A549 (cell line): ENCODE results near the gene TXNDC9. TPM values are rescaled to one million over a fixed set of nuclear protein-coding genes. Genes with fewer than 3 reads are reported as not detected.

ENCODE experiments used
- ATAC-seq, 2 experiments: fragments of 200-7000 bp in 1 of 2; fragments of >200 bp in 1 of 2; cut with Nextera tagmentation in 1 of 2; cut with Tn5 transposase in 1 of 2; 3 replicates each; pipeline versions ENCODE4 v1.8.0 to v1.9.1; 2018 to 2020; ENCODE audit warnings: mild to moderate bottlenecking in 1 of 2, moderate library complexity in 1 of 2
- CTCF ChIA-PET: fragments of 300-600 bp; sonication (Branson Sonifier 250); formaldehyde crosslinking; extraction: SDS; loops from one replicate; lab custom pipeline; 2021; ENCODE audit warnings: antibody characterized with exemption, inconsistent platforms; lab: Yijun Ruan, JAX
- POLR2A ChIA-PET: fragments of 350-600 bp; formaldehyde crosslinking; extraction: SDS; loops from one replicate; lab custom pipeline; 2021; ENCODE audit warnings: antibody characterized with exemption, inconsistent platforms; lab: Yijun Ruan, JAX
- DNase-seq, 2 experiments: peaks; one replicate each; pipeline versions ENCODE4 v3.0.0 to v3.0.0-alpha.2; 2011 to 2016; ENCODE audit warnings: low read depth in 1 of 2, low spot score in 1 of 2
- FAIRE-seq: peaks from 2 replicates; lab custom pipeline; 2011; peaks lifted over from hg19 to GRCh38; lab: Jason Lieb, UNC
- H3K27ac ChIP-seq, 2 experiments: fragments of >200 bp; sonication (Bioruptor Twin); formaldehyde crosslinking; 3 replicates each; pipeline ENCODE4 v1.5.1; 2016 to 2017
- H3K4me1 ChIP-seq: fragments of >200 bp; sonication (Bioruptor Twin); formaldehyde crosslinking; 3 replicates; pipeline ENCODE4 v1.6.1; 2016
- H3K4me2 ChIP-seq: fragments of >200 bp; sonication (Bioruptor Twin); formaldehyde crosslinking; 3 replicates; pipeline ENCODE4 v1.6.1; 2016
- H3K4me3 ChIP-seq: fragments of >200 bp; sonication (Bioruptor Twin); formaldehyde crosslinking; 3 replicates; pipeline ENCODE4 v1.5.1; 2016
- H3K9me3 ChIP-seq: fragments of >200 bp; sonication (Bioruptor Twin); formaldehyde crosslinking; 3 replicates; pipeline ENCODE4 v1.6.1; 2016
- CBX2 ChIP-seq: fragments of 200-600 bp; sonication (generic); IDR thresholded peaks from 2 replicates; pipeline ENCODE4 v1.6.1; 2016; ENCODE audit warnings: low read depth, mild to moderate bottlenecking, borderline replicate concordance
- CEBPB ChIP-seq, 2 experiments: fragments of >200 bp in 1 of 2; sonication (Bioruptor Twin) in 1 of 2; formaldehyde crosslinking in 1 of 2; IDR thresholded peaks; 2 replicates each; pipeline ENCODE4 v1.6.1; 2012 to 2016
- CHD2 ChIP-seq: fragments of 150-350 bp; IDR thresholded peaks from 2 replicates; pipeline ENCODE4 v1.6.1; 2014; ENCODE audit warnings: low read length; ENCODE audit not compliant: partially characterized antibody
- CHD4 ChIP-seq: fragments of 200-600 bp; sonication (generic); IDR thresholded peaks from 2 replicates; pipeline ENCODE4 v1.6.1; 2016; ENCODE audit warnings: antibody characterized with exemption, mild to moderate bottlenecking, borderline replicate concordance
- HDAC2 ChIP-seq: fragments of 200-600 bp; sonication (generic); IDR thresholded peaks from 2 replicates; pipeline ENCODE4 v1.6.1; 2016
- HOXA7 ChIP-seq: fragments of 250-450 bp; sonication (Bioruptor Pico); IDR thresholded peaks from 2 replicates; pipeline ENCODE4 v1.5.0; 2020; ENCODE audit warnings: mild to moderate bottlenecking, moderate library complexity
- JUN ChIP-seq, 2 experiments: fragments of >200 bp; sonication (Bioruptor Twin); formaldehyde crosslinking; IDR thresholded peaks; 2 replicates in 1 of 2; 3 replicates in 1 of 2; pipeline ENCODE4 v1.6.1; 2016 to 2017
- KDM5A ChIP-seq: fragments of 200-600 bp; sonication (generic); IDR thresholded peaks from 2 replicates; pipeline ENCODE4 v1.6.1; 2016; ENCODE audit warnings: antibody characterized with exemption, mild to moderate bottlenecking
- MAFK ChIP-seq: fragments of 450-650 bp; IDR thresholded peaks from 2 replicates; pipeline ENCODE4 v1.6.1; 2014; ENCODE audit not compliant: partially characterized antibody
- MAZ ChIP-seq: fragments of 150-350 bp; IDR thresholded peaks from 2 replicates; pipeline ENCODE4 v1.6.1; 2014; ENCODE audit warnings: antibody characterized with exemption, low read depth, low read length, borderline replicate concordance
- NPAS2 ChIP-seq: fragments of 250-450 bp; sonication (Bioruptor Pico); IDR thresholded peaks from 2 replicates; pipeline ENCODE4 v1.8.0; 2022; ENCODE audit warnings: mild to moderate bottlenecking, moderate library complexity, borderline replicate concordance
- POLR2A ChIP-seq: IDR thresholded peaks from 2 replicates; pipeline ENCODE4 v1.6.1; 2012; ENCODE audit warnings: mild to moderate bottlenecking, low read length
- RARB ChIP-seq: fragments of 250-450 bp; sonication (Bioruptor Pico); IDR thresholded peaks from 2 replicates; pipeline ENCODE4 v1.8.0; 2021; ENCODE audit warnings: mild to moderate bottlenecking, moderate library complexity
- RCOR1 ChIP-seq: fragments of 150-350 bp; IDR thresholded peaks from 2 replicates; pipeline ENCODE4 v1.6.1; 2014; ENCODE audit warnings: antibody characterized with exemption, low read length, low read depth
- SMC3 ChIP-seq: fragments of >200 bp; sonication (Bioruptor Twin); formaldehyde crosslinking; IDR thresholded peaks from 3 replicates; pipeline ENCODE4 v1.6.1; 2018; ENCODE audit warnings: inconsistent platforms
- SREBF2 ChIP-seq: fragments of 450-650 bp; IDR thresholded peaks from 2 replicates; pipeline ENCODE4 v1.6.1; 2014; ENCODE audit warnings: mild to moderate bottlenecking, moderate library complexity
- ZFP36 ChIP-seq: fragments of 450-650 bp; IDR thresholded peaks from 2 replicates; pipeline ENCODE4 v1.6.1; 2014; ENCODE audit warnings: borderline replicate concordance; ENCODE audit not compliant: partially characterized antibody
- WGBS: methylation state at CpG from one replicate; pipeline ENCODE4 v1.1.6; 2017; ENCODE audit errors: missing lambda C conversion rate; 5-methylcytosine and 5-hydroxymethylcytosine counted together
- polyA plus RNA-seq, 4 experiments: library from polyadenylated mRNA; depleted of rRNA in 3 of 4; stranded (reverse); fragments of >200 nt; fragmentation: RNase III in 1 of 4; extraction: RNeasy Plus Mini Kit Qiagen cat#74134 plus additional on column Dnase treatment in 1 of 4; gene quantifications; 2 replicates in 3 of 4; 3 replicates in 1 of 4; pipeline ENCODE4 v1.2.3, GENCODE V29; 2011 to 2017
- TF ChIP-seq, protein P1 (sequence below): fragments of >200 bp; sonication (Bioruptor Twin); formaldehyde crosslinking; IDR thresholded peaks from 3 replicates; pipeline ENCODE4 v1.5.1; 2016
- TF ChIP-seq, protein P2 (sequence below): fragments of 250-450 bp; sonication (Bioruptor Pico); IDR thresholded peaks from 2 replicates; pipeline ENCODE4 v1.5.0; 2021; ENCODE audit warnings: mild to moderate bottlenecking, moderate library complexity, borderline replicate concordance
- TF ChIP-seq, protein P3 (sequence below): fragments of 150-350 bp; IDR thresholded peaks from 2 replicates; pipeline ENCODE4 v1.6.1; 2014; ENCODE audit warnings: low read depth, mild to moderate bottlenecking, low read length
- TF ChIP-seq, protein P4 (sequence below): IDR thresholded peaks from 2 replicates; pipeline ENCODE4 v1.6.1; 2012; ENCODE audit warnings: low read depth, borderline replicate concordance
- TF ChIP-seq, protein P5 (sequence below): fragments of >200 bp; sonication (Bioruptor Twin); formaldehyde crosslinking; IDR thresholded peaks from 3 replicates; pipeline ENCODE4 v1.6.1; 2016
- TF ChIP-seq, protein P6 (sequence below): IDR thresholded peaks from 2 replicates; pipeline ENCODE4 v1.6.1; 2012
- TF ChIP-seq, protein P7 (sequence below): fragments of 250-450 bp; sonication (Bioruptor Pico); IDR thresholded peaks from 2 replicates; pipeline ENCODE4 v1.5.0; 2020; ENCODE audit warnings: low read depth, mild to moderate bottlenecking, moderate library complexity

Gene TXNDC9
- polyA plus RNA-seq, 2 of the 4 experiments (the other 2 are of a cell fraction) = 36.7 to 65.6 TPM

DNA sequence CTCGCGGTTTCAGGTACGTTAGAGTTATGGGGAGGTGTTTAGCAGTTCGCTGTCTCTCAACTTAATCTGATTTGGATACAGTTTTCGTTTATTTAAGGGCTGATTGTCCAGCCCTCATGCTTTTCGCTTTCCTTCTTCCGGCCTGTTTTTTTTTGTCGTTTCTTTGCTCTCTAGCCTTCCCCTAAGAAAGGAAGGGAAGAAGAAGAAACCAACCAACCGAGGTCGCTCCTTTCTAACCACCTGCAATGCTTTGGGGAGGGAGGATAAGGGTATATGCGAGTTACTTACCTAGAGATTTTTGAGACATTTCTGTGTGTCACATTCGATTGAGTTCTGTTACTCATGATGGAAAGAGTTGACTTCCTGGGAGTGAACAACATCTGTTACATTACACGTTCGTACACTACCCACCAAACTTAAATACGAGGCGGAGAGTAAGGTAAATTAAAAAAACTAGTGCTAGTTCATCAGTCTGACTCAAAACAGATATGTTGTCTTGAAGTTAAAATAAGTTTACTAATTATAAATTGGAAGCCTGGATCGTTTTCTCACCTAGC is 2.0 kb upstream of the TXNDC9 start:
- WGBS = 3% methylated on average over 17 of the region's 17 CpGs
- no peak for ATAC-seq
- no peak for FAIRE-seq
- Histone ChIP-seq H3K4me3 (peak overlapping the region; percentile 88), H3K27ac (peak overlapping the region; percentile 86 to 92), H3K4me1 (peaks cover 45% of the 10 kb centered on the region), H3K9me3 (no peaks in the 10 kb centered on the region), H3K4me2 (peak overlapping the region; percentile 95)
- peak; percentile 4 to 8 for DNase-seq
- no peak for TF ChIP-seq HOXA7 (CRISPR knock-in tag)
- TF ChIP-seq, protein P1, sequence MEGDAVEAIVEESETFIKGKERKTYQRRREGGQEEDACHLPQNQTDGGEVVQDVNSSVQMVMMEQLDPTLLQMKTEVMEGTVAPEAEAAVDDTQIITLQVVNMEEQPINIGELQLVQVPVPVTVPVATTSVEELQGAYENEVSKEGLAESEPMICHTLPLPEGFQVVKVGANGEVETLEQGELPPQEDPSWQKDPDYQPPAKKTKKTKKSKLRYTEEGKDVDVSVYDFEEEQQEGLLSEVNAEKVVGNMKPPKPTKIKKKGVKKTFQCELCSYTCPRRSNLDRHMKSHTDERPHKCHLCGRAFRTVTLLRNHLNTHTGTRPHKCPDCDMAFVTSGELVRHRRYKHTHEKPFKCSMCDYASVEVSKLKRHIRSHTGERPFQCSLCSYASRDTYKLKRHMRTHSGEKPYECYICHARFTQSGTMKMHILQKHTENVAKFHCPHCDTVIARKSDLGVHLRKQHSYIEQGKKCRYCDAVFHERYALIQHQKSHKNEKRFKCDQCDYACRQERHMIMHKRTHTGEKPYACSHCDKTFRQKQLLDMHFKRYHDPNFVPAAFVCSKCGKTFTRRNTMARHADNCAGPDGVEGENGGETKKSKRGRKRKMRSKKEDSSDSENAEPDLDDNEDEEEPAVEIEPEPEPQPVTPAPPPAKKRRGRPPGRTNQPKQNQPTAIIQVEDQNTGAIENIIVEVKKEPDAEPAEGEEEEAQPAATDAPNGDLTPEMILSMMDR = no peak
- no peak for TF ChIP-seq CHD2
- TF ChIP-seq, protein P2, sequence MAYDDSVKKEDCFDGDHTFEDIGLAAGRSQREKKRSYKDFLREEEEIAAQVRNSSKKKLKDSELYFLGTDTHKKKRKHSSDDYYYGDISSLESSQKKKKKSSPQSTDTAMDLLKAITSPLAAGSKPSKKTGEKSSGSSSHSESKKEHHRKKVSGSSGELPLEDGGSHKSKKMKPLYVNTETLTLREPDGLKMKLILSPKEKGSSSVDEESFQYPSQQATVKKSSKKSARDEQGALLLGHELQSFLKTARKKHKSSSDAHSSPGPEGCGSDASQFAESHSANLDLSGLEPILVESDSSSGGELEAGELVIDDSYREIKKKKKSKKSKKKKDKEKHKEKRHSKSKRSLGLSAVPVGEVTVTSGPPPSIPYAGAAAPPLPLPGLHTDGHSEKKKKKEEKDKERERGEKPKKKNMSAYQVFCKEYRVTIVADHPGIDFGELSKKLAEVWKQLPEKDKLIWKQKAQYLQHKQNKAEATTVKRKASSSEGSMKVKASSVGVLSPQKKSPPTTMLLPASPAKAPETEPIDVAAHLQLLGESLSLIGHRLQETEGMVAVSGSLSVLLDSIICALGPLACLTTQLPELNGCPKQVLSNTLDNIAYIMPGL (CRISPR knock-in tag) = no peak
- TF ChIP-seq MAFK = no peak
- TF ChIP-seq SREBF2 = no peak
- no peak for TF ChIP-seq CBX2
- no peak for TF ChIP-seq KDM5A
- TF ChIP-seq, protein P3, sequence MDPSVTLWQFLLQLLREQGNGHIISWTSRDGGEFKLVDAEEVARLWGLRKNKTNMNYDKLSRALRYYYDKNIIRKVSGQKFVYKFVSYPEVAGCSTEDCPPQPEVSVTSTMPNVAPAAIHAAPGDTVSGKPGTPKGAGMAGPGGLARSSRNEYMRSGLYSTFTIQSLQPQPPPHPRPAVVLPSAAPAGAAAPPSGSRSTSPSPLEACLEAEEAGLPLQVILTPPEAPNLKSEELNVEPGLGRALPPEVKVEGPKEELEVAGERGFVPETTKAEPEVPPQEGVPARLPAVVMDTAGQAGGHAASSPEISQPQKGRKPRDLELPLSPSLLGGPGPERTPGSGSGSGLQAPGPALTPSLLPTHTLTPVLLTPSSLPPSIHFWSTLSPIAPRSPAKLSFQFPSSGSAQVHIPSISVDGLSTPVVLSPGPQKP = no peak
- no peak for TF ChIP-seq MAZ
- no peak for TF ChIP-seq CHD4
- POLR2A ChIA-PET = interaction anchor here (1.4 to 2.7 kb wide), 3 partner anchors 10 to 197 kb away, joined by 5 to 15 read pairs (median 12); partner anchors contain the start of genes LIPT1 and TSGA10
- CTCF ChIA-PET = interaction anchor here (1.5 to 2.9 kb wide), 4 partner anchors 8 to 158 kb away, joined by 4 to 18 read pairs (median 7); no protein-coding TSS in a partner anchor

DNA sequence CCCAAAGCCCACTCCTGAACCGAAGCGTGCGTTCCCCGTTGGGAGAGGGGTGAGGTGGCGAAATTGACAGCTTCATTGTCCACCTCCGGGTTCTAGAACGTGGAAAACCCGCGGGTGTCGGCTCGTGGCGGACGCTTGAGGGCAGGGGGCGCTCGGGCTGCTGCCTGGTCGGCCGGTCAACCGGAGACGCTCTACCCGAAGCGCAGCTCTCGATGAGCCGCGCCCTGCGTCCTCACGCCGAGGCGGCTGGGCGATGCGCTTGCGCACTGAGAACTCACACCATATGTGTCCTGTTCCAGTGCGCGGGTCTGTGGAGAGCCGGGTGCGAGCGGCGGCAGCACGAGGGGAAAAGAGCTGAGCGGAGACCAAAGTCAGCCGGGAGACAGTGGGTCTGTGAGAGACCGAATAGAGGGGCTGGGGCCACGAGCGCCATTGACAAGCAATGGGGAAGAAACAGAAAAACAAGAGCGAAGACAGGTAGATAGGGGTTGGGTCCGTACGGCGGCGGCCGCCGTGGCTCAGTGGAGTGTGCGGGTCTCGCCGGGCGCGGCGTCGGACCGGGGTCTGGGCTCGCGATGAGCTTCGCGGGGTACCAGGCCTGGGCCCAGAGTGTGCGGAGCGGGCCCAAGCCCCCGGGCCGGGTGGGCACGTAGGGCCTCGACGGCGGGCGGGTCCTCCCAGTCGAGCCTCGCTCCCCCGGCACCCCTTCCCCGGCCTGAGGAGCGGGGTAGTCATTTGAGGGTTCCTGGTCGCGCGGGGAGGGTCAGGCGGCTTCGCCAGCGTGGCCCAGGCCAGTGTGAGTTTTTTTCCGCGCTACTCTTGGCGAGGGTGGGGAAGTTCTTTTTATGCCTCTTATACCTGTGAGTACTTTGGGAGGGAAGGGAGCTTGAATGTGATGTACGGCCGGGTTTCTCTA is 1.2 kb upstream of the TXNDC9 start, which contains the start of gene EIF5B:
TSS of gene EIF5B (plus strand) at position 277 of the 916 bp plus-strand sequence. CDS start at position 443, 166 bp downstream.
- ChIA-PET CTCF (interaction anchor here (1.1 to 3.0 kb wide), 11 partner anchors 9 to 158 kb away, joined by 3 to 18 read pairs (median 4); no protein-coding TSS in a partner anchor), POLR2A (interaction anchor here (0.6 to 2.9 kb wide), 12 partner anchors 11 to 1225 kb away, joined by 3 to 19 read pairs (median 4); partner anchors contain the start of genes LIPT1, MITD1, MRPL30 and PDCL3)
- Histone ChIP-seq H3K4me1 (peaks cover 45% of the 10 kb centered on the region), H3K4me3 (peak within 1 kb of the TSS; percentile 88), H3K4me2 (peak within 1 kb of the TSS; percentile 95), H3K27ac (peak within 1 kb of the TSS; percentile 91 to 95), H3K9me3 (no peaks in the 10 kb centered on the region)
- FAIRE-seq (no peak), DNase-seq (peak; percentile 91 to 97), ATAC-seq (peak; percentile 86 to 93)
- WGBS = under 1% methylated on average over 35 of the region's 87 CpGs
- TF ChIP-seq HOXA7 (CRISPR knock-in tag) (no peak), RCOR1 (no peak), CHD2 (no peak), SMC3 (no peak; the same call in 1 of the 3 replicates), HDAC2 (no peak), CEBPB (IDR thresholded peaks at IDR 0.05) (no peak; a peak in 1 of 4 replicates), POLR2A (peak; percentile 88), ZFP36 (no peak), NPAS2 (CRISPR knock-in tag) (no peak), RARB (no peak), JUN (IDR thresholded peaks at IDR 0.05) (peak; percentile 14 to 85; a peak in 4 of 5 replicates)
- TF ChIP-seq, protein P4, sequence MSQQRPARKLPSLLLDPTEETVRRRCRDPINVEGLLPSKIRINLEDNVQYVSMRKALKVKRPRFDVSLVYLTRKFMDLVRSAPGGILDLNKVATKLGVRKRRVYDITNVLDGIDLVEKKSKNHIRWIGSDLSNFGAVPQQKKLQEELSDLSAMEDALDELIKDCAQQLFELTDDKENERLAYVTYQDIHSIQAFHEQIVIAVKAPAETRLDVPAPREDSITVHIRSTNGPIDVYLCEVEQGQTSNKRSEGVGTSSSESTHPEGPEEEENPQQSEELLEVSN = peak; percentile 69; the same call in 1 of the 2 replicates
- TF ChIP-seq, protein P5, sequence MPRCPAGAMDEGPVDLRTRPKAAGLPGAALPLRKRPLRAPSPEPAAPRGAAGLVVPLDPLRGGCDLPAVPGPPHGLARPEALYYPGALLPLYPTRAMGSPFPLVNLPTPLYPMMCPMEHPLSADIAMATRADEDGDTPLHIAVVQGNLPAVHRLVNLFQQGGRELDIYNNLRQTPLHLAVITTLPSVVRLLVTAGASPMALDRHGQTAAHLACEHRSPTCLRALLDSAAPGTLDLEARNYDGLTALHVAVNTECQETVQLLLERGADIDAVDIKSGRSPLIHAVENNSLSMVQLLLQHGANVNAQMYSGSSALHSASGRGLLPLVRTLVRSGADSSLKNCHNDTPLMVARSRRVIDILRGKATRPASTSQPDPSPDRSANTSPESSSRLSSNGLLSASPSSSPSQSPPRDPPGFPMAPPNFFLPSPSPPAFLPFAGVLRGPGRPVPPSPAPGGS = 0 out of 3 replicates have a peak, but pooled peaks have one; percentile 36
- TF ChIP-seq, protein P6, sequence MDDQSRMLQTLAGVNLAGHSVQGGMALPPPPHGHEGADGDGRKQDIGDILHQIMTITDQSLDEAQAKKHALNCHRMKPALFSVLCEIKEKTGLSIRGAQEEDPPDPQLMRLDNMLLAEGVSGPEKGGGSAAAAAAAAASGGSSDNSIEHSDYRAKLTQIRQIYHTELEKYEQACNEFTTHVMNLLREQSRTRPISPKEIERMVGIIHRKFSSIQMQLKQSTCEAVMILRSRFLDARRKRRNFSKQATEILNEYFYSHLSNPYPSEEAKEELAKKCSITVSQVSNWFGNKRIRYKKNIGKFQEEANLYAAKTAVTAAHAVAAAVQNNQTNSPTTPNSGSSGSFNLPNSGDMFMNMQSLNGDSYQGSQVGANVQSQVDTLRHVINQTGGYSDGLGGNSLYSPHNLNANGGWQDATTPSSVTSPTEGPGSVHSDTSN = no peak; the same call in 1 of the 2 replicates
- TF ChIP-seq, protein P7, sequence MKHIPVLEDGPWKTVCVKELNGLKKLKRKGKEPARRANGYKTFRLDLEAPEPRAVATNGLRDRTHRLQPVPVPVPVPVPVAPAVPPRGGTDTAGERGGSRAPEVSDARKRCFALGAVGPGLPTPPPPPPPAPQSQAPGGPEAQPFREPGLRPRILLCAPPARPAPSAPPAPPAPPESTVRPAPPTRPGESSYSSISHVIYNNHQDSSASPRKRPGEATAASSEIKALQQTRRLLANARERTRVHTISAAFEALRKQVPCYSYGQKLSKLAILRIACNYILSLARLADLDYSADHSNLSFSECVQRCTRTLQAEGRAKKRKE = no peak
